Pulmonary artery endothelial cell (primary cell): ENCODE data around the gene RSPRY1. TPM values are rescaled to one million over a fixed set of nuclear protein-coding genes. Genes with fewer than 3 reads are reported as not detected.
"Not testable (repeated sequence)": the region's sequence is repeated elsewhere in the genome, so short reads cannot be mapped to it uniquely, and the experiment has no call there.

ENCODE experiments used
- DNase-seq: peaks from one replicate; pipeline ENCODE4 v3.0.0-alpha.2; 2011; ENCODE audit warnings: low read depth, low spot score
- total RNA-seq: library from RNA; depleted of rRNA; stranded (reverse); fragments of >200 nt; gene quantifications from 2 replicates; pipeline ENCODE4 v1.2.3, GENCODE V29; 2014

Gene RSPRY1
- total RNA-seq, 1 donor from 2014 or later: 65.5 TPM

GRCh38 chr16:57186872-57187854 lies 1.0 kb downstream of the RSPRY1 start:
- DNase-seq: no peak

DNA sequence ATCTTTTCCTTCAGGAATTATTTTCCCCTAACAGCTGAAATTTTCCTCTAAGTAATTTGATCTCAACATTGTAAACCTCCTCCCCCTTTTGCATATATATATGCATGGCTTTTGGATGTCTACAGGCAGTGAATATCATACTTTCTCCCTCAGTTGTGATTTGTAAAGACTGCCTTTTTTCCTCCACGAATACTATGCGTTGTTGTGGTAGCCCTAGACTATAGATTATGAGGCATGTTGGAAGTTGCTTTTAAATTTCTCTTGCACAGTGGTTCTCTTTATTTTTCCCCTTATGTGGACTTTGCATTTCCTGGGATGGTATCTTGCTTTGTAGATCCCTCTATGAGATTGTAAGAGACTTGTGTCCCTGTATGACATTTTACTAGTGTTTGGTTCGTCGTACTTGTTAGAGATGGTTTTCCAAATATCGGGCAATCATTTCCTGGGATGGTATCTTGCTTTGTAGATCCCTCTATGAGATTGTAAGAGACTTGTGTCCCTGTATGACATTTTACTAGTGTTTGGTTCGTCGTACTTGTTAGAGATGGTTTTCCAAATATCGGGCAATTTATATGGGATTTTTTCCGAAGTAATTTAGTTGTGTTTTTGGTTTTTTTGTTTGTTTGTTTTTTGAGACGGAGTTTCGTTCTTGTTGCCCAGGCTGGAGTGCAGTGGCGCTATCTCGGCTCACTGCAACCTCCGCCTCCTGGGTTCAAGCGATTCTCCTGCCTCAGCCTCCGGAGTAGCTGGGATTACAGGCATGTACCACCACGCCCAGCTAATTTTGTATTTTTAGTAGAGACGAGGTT lies 2.0 kb downstream of the RSPRY1 start:
- DNase-seq: not testable (repeated sequence)

GRCh38 chr16:57188711-57189002 lies 2.5 kb downstream of the RSPRY1 start:
- DNase-seq: no peak

DNA sequence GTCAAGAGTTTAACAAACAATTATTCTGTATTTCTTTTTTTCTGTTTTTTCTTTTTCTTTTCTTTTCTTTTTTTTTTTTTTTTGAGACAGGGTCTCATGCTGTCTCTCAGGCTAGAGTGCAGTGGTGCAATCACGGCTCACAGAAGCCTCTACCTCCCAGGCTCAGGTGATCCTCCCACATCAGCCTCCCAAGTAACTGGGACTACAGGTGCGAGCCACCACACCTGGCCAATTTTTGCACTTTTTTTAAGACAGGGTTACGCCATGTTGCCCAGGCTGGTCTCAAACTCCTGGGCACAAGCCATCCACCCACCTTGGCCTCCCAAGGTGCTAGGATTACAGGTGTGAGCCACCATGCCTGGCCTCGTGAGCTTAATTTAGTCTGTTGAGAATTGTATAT lies 3.4 kb downstream of the RSPRY1 start:
- DNase-seq: not testable (repeated sequence)

GRCh38 chr16:57190136-57190535 lies 4.0 kb downstream of the RSPRY1 start:
- DNase-seq: no peak

GRCh38 chr16:57191056-57191571 lies 5.0 kb downstream of the RSPRY1 start:
- DNase-seq: no peak

GRCh38 chr16:57192146-57192545 lies 6.0 kb downstream of the RSPRY1 start:
- no peak for DNase-seq

DNA sequence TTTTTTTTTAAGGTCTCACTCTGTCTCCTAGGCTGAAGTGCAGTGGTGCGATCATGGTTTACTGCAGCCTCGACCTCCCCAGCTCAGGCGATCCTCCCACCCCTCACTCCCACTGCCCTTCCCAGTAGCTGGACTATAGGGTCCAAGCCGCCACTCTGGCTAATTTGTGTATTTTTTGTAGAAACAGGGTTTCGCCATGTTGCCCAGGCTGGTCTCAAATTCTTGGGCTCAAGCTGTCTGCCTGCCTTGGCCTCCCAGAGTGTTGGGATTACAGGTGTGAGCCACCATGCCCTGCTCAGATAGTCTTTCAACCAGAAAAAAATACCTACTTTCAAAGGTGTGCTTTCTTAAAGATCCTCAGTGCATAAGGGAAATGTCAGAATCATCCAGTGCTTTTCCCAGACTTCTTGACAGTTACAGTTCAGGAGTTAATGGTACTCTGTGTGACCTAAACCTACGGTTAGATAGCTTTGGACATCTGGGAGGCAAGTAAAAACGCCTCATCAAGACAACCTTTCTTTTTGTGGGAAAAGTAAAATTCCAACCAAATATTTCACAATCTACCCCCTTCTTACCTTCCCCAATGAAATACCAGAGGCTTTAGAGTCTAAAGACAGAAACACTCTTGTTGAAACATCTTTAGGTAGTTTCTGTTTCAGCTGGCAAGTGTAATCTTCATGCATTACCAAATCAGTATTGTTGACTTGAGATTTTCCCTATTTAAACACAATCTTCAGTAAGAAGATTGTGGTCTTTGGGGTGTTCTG lies 6.8 kb downstream of the RSPRY1 start:
- no peak for DNase-seq

- peak; percentile 76 for DNase-seq
Measured at GRCh38 chr16:57194512-57194911, 8.4 kb downstream of the RSPRY1 start.

DNA sequence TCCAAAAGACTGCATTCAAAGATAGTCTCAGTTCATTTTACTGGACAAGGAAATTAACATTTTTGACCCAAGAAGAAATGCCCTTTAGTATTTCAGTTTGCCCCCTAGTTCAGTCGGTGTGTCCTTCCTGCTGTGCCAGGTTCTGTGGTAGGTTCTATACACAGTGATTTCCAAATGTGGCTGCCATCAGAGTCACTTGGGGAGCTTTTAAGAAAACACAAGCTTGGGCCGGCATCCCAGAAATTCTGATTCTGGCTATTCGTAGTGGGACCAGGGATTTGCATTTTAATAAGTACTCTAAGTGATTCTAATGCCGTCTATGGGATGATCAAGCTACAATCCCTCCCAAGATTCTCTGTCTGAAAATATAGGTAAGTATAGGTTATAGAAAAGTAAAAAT lies 10.2 kb downstream of the RSPRY1 start:
- no peak for DNase-seq

DNA sequence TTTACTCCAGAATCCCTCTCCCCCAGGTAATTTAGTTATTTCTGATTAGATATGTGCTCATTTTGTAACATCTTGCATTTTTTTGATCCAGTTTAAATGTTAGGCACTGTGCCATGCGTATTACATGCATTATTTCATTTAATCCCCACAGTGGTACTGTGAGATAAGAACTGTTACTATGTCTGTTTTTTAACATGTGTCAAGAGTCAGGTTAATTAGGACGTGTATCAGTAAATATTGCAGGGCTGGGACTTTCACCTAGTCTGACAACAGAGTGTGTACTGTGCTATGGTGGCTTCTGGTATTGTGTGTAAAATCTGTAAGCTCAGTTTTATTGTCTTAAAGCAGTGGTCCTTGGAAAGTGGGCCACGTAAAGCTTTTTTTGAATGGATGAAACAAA lies 10.6 kb downstream of the RSPRY1 start:
- no peak for DNase-seq

DNA sequence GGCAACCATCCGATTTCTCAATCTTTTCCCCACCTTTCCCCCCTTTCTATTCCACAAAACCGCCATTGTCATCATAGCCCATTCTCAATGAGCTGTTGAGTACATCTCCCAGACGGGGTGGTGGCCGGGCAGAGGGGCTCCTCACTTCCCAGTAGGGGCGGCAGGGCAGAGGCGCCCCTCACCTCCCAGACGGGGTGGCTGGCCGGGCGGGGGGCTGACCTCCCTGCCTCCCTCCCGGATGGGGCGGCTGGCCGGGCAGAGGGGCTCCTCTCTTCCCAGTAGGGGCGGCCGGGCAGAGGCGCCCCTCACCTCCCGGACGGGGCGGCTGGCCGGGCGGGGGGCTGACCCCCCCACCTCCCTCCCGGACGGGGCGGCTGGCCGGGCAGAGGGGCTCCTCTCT lies 14.2 kb downstream of the RSPRY1 start:
- DNase-seq: not testable (repeated sequence)

DNA sequence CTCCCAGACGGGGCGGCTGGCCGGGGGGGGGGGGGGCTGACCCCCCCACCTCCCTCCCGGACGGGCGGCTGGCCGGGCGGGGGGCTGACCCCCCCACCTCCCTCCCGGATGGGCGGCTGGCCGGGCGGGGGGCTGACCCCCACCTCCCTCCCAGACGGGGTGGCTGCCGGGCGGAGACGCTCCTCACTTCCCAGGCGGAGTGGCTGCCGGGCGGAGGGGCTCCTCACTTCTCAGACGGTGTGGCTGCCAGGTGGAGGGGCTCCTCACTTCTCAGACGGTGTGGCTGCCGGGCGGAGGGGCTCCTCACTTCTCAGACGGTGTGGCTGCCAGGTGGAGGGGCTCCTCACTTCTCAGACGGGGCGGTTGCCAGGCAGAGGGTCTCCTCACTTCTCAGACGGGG lies 14.8 kb downstream of the RSPRY1 start:
- not testable (repeated sequence) for DNase-seq

- DNase-seq: no peak
Measured at GRCh38 chr16:57202095-57202886, 16.2 kb downstream of the RSPRY1 start.

DNA sequence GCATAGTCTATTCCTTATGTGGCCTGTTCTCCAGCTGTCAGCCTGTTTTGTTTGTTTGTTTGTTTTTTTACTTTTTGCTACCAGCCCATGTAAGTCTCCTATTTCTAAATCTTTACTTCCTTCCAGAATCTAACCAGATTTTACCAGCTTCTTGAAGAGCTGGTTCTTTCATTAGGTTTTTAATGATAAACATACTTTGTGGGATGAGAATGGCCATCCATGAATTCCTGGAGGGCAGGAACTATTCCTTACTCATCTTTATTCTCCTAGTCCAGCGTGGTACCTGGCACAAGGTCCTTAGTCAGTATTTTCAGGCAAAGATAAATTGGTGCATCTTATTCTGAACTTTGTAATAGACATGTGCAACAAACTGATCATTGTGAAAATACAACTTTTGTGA lies 17.3 kb downstream of the RSPRY1 start:
- no peak for DNase-seq

DNA sequence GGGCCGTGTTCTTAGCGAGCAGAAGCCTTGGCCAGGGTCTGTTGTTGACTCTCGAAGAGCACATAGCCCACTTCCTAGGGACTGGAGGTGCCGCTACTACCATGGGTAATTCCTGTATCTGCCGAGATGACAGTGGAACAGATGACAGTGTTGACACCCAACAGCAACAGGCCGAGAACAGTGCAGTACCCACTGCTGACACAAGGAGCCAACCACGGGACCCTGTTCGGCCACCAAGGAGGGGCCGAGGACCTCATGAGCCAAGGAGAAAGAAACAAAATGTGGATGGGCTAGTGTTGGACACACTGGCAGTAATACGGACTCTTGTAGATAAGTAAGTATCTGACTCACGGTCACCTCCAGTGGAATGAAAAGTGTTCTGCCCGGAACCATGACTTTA lies 18.5 kb downstream of the RSPRY1 start:
- DNase-seq: no peak

DNA sequence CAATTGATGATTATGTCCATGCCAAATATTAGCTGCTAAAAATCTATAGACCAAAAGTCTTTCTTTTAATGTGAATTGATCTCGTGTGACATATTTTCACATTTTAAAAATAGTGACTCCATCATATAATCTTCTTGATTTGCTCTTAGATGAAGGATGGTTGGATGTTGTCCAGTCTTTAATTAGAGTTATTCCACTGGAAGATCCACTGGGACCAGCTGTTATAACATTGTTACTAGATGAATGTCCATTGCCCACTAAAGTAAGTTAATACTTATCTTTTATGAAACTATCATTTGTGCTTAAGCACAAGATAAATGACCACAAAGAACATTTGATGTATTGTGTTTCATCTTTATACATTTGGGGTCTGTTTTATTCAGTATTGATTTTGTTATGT lies 22.8 kb downstream of the RSPRY1 start:
- DNase-seq: no peak

DNA sequence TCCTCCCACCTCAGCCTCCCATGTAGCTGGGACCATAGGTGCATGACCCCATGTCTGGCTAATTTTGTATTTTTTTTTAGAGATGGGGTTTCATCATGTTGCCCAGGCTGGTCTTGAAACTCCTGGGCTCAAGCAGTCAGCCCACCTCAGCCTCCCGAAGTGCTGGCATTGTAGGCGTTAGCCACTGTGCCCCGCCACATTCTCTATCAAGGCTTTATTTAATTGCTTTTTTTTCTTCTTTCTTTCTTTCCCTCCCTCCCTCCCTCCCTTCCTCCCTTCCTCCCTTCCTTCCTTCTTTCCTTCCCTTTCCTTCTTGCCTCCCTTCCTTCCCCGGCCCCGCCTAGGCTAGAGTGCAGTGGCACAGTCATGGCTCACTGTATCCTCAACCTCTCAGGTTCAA lies 23.7 kb downstream of the RSPRY1 start:
- DNase-seq: no peak

GRCh38 chr16:57213462-57213861 lies 27.3 kb downstream of the RSPRY1 start:
- no peak for DNase-seq

- no peak for DNase-seq
Measured at GRCh38 chr16:57216968-57217367, 30.8 kb downstream of the RSPRY1 start.

DNA sequence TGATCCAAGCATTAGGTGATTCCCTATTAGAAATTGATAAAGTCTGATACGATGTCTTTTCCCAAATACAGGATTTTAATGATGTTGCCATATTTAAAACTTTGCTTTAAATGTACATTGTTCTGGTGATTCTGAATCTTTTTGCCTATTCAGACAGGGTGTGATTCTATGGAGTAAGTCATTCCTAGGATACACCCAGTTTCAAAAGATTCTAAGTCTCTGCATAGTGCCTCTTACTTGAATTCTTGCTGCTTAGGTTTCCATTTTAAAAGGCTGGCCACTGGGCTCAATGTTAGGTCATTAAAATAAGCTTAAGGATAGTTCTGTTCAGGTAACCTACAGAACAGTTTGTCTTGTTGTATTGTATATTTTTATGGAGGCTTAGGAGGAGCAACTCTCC lies 36.9 kb downstream of the RSPRY1 start:
- DNase-seq: no peak
